Measurements from ENCODE around the gene AMIGO3. TPM values are rescaled to one million over a fixed set of nuclear protein-coding genes. Genes with fewer than 3 reads are reported as not detected.

AMIGO3 gene
- total RNA-seq, 1 donor from 2014 or later = 2.4 TPM

- DNase-seq (ENCODE audit: low spot score) = no peak
These were observed 51.6 kb downstream of the AMIGO3 start for GRCh38 chr3:49667701-49668413.

Other genes starting within 250 kb of the AMIGO3 start
- gene DAG1, start 249.4 kb downstream of the AMIGO3 start, total RNA-seq (ENCODE audit: insufficient read depth, low replicate concordance) = 23.6 TPM
- 0.96 TPM for gene BSN, start 165.2 kb downstream of the AMIGO3 start, total RNA-seq (ENCODE audit: insufficient read depth, low replicate concordance)
- gene APEH, start 45.3 kb downstream of the AMIGO3 start, total RNA-seq (ENCODE audit: insufficient read depth, low replicate concordance) = 66.7 TPM
- gene MST1, start 30.2 kb downstream of the AMIGO3 start, total RNA-seq (ENCODE audit: insufficient read depth, low replicate concordance) = 2.2 TPM
- gene RNF123, start 30.1 kb downstream of the AMIGO3 start, total RNA-seq (ENCODE audit: insufficient read depth, low replicate concordance) = 13.7 TPM
- gene GMPPB, start 4.3 kb upstream of the AMIGO3 start, total RNA-seq (ENCODE audit: insufficient read depth, low replicate concordance) = 20.9 TPM
- 25.8 TPM for gene IP6K1, start 66.9 kb upstream of the AMIGO3 start, total RNA-seq (ENCODE audit: insufficient read depth, low replicate concordance)
- not detected for gene CDHR4, start 80.2 kb upstream of the AMIGO3 start, total RNA-seq (ENCODE audit: insufficient read depth, low replicate concordance)
- gene INKA1, start 83.6 kb upstream of the AMIGO3 start, total RNA-seq (ENCODE audit: insufficient read depth, low replicate concordance) = 7.7 TPM
- gene UBA7, start 94.3 kb upstream of the AMIGO3 start, total RNA-seq (ENCODE audit: insufficient read depth, low replicate concordance) = 40.9 TPM
- gene TRAIP, start 136.9 kb upstream of the AMIGO3 start, total RNA-seq (ENCODE audit: insufficient read depth, low replicate concordance) = not detected
- 0.72 TPM for gene CAMKV, start 150.2 kb upstream of the AMIGO3 start, total RNA-seq (ENCODE audit: insufficient read depth, low replicate concordance)
- 14.4 TPM for gene MST1R, start 184.2 kb upstream of the AMIGO3 start, total RNA-seq (ENCODE audit: insufficient read depth, low replicate concordance)
- 4.6 TPM for gene MON1A, start 210.1 kb upstream of the AMIGO3 start, total RNA-seq (ENCODE audit: insufficient read depth, low replicate concordance)
- gene RBM6, start 220.5 kb upstream of the AMIGO3 start, total RNA-seq (ENCODE audit: insufficient read depth, low replicate concordance) = 49.8 TPM